Glomerular visceral epithelial cell (primary cell): ENCODE measurements around the gene ZNF710.
"Not testable (repeated sequence)": the region's sequence is repeated elsewhere in the genome, so short reads cannot be mapped to it uniquely, and the experiment has no call there.

Experiments used
- DNase-seq: peaks from one replicate; pipeline ENCODE4 v3.0.0-alpha.2; 2016; ENCODE audit errors: extremely low spot score

ZNF710 gene

DNA sequence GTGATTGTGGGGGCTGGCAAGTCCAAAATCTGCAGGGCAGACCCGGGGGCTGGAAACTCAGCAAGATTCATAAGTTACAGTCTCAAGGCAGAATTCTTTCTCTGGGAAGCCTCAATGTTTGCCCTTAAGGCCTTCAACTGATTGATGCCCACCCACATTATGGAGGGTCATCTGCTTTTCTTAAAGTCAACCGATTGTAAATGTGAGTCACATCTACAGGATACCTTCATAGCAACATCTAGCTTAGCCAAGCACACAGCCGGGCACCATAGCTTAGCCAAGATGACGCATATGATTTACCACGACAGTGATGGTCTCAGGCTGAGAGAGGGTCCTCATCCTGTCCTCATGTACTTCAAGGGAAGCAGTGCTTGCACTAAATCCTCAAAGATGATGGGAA lies 57.7 kb downstream of the ZNF710 start:
- DNase-seq: no peak

DNA sequence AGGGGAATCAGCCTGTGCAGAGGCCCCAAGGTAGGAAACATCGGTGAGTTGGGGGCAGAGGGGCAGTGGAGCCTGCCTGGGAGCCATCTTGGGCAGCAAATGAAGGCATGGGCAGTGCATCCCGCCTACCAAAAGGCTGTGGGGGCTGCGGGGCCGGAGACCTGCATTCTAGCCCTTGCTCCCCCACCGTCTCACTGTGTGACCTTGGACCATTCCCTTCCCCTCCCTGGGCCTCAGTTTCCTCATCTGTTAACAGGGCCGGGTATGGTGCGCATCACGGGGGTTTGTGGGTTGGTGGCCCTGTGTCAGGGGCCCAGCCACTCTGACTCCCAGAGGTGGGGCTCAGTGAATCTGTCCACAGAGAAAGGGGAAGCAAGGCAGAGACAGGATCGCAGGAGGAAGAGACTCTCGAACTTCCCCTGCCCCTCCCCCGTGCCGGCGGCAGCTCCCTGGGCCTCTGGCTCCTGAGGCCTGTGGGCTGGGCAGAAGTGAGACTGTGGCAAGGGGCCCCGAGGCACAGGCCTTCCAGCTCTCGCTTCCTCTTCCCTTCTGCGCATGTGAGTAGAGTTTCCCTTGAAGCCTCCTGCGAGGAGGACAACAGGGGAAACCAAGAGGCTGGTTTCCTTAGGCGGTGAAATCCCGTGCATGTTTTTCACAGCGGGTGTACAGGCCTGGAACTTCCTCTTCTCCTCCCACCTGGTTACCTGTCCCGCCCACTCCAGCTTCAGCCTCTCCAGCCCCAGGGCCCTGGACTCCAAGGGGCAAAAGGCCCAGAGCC lies 58.3 kb downstream of the ZNF710 start:
- DNase-seq: no peak

DNA sequence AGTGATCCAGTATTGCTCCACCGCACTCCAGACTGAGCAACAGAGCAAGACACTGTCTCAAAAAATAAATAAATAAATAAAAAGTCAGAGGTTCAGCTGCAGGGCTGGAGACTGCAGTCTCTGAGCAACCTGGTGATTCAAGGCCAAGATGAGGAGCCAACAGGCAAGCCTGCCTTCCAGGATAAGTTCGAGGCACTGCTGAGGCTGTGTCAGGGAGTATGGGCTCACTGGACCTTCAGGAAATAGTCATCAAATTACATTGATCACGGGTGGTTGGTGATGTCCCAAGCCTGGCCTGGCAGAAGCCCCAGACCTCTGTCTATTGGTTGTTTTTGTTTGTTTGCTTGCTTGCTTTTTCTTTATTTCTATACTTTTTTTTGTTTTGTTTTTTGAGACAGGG lies 59.7 kb downstream of the ZNF710 start:
- no peak for DNase-seq

DNA sequence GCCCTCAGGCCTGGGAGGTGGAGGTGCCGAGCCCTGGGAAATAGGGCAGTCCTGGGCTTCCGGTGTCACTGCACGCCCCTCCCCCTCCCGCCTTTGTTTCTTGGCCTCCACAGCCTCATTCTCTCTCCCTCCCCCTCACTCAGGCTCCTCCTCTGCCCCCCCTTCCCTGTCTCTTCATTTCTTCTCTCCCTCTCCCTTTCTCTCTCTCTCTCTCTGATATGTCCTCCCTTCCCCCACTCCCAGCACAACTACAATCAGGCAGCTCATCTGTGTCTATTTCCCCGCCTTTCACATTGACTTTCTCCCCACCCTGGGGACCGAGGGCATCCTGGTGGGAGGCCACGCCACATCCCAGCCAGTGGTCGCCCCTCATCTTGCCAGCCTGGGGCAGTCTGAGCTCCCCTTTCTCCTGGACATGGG lies 60.9 kb downstream of the ZNF710 start:
- no peak for DNase-seq

DNA sequence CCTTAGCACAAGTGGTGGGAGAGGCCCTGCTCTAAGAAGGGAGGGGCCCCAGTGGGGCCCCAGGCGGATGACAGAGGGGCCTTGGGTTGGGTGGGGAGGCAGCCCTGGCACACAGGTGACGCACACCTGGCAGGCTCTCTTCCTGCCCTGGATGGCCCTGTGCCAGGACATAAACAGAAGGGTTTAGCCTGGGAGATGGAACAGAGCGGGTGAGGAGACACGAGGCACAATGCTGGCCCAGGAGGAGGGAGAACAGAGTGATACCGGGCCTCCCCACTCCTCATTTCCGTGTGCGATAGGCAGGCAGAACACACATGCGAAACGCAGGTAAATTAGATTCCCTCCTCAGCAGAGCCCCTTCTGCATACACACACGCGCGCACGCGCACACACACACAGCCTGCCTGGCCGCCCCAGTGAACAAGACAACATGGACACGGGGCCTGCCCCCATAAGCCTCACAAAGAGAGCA lies 61.4 kb downstream of the ZNF710 start:
- DNase-seq: no peak

DNA sequence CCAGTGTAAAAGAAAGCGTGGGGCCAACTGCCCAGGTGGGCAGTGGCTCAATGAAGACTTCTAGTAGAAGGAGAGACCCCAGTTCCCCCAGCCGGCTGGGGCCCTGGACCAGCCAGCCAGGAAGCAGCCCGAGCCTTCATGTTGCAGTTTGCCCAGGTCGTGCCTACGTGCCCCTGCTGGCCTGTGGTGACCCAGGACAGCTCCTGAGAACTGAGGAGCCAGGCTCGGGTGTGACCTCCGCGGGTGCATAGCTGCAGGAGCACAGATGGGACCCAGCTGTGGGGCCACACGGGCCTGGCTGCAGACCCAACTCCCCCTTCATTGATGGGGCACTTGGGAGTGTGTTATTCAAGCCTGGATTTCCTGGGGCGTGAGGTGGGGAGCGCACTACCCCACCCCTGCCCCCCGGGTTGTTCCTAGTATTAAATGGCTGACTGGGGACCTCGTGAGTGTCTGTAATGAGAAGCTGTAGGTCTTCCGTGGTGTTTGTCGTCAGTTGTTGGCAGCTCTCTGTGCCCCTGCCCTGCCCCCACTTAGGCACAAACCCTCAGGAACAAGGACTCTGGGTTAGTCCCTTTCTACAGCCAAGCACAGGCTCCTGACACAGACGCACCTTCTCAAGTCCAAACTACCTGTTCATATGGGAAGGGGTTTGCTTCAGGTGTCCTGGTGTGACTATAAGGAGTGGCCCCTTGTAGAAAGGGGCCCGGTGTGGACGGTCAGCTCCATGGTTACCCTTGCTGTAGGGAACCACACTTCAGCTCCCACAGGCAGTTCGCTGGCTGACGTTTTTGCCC lies 62.0 kb downstream of the ZNF710 start:
- no peak for DNase-seq

DNA sequence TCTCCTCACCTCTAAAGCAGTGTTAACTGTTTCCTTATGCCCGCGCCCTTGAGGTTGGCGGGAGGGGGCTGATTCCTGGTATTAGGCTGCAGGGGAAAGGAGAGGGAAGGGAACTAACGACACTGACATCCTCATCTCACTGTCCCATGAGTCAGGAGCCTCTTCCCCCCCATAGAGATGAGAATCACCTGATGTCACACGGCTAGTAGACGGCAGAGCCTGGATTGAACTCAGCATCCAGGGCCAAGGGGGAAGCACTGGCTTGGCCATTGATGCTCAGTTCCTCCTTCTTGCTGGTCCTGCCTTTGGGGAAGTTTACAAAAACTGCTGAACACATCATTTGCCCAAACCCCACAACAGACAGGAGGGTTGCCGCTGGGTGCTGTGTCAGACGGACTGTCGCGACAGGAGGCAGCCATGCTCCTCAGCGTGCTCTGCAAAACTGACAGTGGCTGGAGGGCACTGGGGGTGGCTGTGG lies 62.7 kb downstream of the ZNF710 start:
- DNase-seq: no peak

DNA sequence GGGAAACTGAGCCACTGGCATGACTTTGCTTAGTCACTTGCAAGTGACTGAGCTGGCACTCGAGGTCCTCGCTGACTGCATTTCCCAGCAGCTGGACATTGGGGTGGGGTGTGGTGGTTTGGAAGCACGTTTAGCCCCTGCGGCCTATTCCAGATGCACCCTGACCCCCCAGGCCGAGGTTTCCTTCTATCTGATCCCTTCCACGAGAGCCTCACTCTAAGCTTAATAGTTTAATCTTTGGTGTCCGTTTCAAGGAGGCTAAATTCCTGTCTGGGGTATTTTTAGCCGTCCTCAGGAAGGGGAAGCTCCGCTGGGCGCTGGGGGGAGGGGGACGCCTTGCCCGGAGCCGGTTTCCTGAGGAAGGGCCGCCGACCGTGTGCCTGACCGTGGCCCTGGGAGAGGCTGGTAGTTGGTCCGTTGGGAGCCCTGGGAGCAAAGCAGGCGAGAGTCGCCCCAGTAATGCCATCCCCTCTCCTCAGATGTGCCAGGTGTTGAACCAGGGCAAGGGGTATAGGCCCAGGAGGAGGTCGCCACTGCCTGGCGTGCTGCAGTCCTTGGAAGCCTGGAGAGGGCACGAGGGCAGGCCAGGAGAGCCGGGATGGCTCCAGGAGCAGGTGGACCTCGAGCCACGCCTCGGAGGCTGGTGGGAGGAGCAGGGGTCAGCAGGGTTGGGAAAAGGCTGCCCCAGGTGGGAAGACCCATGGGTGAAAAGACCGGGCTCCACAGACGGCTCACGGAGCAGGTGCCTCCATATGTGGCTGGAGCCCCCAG lies 64.0 kb downstream of the ZNF710 start:
- DNase-seq: no peak

DNA sequence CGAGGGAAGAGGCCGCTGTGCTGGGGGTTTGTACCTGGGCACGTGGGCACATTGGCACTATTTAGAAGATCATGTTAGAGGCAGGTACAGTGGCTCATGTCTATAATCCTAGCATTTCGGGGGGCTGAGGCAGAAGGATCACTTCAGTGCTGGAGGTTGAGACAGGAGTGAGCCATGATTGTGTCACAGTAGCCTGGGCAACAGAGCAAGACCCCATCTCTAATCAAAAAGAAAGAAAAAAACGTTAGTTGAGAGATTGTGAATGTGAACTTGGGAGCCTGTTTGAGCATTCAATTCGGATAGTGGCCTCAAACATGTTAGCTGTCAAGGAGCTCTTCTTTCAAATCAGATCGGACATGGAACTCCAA lies 64.5 kb downstream of the ZNF710 start:
- no peak for DNase-seq

DNA sequence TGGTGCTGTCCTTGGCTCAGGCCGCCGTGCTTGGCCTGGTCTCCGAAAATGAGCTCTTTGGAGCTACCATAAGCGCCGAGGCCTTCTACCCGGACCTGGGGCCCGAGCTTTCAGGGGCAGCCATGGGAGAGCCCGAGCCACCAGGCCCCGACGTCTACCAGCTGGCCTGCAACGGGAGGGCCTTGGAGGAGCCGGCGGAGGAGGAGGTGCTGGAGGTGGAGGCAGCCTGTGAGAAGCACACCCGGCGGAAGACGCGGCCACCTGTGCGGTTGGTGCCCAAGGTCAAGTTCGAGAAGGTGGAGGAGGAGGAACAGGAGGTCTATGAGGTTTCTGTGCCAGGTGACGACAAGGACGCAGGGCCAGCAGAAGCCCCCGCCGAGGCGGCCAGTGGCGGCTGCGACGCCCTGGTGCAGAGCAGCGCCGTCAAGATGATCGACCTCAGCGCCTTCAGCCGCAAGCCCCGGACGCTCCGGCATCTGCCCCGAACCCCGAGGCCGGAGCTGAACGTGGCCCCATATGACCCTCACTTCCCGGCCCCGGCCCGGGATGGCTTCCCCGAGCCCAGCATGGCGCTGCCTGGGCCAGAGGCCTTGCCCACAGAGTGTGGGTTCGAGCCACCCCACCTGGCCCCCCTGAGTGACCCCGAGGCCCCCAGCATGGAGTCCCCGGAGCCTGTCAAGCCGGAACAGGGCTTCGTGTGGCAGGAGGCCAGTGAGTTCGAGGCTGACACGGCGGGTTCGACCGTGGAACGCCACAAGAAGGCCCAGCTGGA lies 66.2 kb downstream of the ZNF710 start:
- no peak for DNase-seq

DNA sequence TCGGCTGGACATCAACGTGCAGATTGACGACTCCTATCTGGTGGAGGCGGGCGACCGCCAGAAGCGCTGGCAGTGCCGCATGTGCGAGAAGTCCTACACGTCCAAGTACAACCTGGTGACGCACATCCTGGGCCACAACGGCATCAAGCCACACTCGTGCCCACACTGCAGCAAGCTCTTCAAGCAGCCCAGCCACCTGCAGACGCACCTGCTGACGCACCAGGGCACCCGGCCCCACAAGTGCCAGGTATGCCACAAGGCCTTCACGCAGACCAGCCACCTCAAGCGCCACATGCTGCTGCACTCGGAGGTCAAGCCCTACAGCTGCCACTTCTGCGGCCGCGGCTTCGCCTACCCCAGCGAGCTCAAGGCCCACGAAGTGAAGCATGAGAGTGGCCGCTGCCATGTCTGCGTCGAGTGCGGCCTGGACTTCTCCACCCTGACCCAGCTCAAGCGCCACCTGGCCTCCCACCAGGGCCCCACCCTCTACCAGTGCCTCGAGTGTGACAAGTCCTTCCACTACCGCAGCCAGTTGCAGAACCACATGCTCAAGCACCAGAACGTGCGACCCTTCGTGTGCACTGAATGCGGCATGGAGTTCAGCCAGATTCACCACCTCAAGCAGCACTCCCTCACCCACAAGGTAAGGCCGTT lies 67.0 kb downstream of the ZNF710 start:
- no peak for DNase-seq

DNA sequence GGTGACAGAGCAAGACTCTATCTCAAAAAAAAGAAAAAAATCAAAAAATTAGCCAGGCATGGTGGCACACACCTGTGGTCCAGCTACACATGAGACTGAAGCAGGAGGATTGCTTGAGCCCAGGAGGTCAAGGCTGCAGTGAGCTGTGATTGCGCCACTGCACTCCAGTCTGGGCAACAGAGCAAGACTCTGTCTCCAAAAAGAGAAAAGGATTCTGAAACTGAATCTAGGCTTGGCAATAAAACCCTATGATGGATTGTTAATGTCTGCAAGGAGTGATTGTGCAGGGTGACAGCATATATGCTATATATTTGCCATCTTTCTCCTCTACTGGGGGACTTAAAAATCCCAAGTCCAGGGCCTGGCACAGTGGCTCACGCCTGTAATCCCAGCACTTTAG lies 69.5 kb downstream of the ZNF710 start:
- not testable (repeated sequence) for DNase-seq

DNA sequence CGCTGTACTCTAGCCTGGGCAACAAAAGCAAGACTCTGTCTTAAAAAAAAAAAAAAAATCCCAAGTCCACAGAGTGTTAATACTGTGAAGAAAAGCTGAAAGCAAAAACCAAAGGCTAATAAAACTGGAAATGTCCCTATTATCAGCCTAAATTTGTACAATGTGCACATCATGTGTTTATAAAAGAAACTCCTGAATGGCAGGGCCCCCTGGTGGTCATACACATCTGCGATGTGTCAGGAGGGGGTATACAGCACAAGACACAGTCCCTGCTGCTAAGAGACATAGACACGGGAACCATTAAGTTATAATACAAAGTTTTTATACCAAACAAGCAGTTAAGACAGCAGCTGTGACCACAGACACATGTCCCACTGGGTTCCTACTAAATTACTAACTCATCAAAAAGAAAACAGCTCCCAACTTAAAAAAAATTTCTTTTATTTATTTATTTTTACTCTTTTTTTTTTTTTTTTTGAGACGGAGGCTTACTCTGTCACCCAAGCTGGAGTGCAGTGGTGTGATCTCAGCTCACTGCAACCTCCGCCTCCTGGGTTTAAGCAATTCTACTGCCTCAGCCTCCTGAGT lies 70.2 kb downstream of the ZNF710 start:
- DNase-seq: peak; percentile 77

DNA sequence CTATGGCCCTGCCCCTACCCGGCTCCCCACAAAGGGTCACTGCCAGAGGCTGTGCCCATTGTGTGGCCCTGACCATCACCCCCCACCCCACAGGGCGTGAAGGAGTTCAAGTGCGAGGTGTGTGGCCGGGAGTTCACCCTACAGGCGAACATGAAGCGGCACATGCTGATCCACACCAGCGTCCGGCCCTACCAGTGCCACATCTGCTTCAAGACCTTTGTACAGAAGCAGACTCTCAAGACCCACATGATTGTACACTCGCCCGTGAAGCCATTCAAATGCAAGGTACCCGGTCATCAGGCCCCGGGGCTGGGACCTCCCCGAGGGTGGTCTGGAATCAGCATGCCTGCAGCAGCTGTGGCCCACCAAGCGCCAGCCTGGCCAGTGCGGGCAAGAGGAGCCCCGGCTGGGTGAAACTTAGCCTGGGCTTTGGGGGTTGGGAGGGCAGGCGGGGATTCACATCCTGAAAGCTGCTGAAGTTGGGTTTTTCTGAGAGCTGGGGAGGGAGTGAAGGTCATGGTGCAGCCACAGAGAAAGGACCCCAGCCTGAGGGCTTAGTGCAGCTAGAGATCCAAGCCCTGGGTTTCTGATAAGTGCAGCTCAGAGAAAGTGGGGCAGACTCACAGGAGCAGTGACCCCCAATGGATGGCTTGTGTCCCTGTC lies 72.0 kb downstream of the ZNF710 start:
- DNase-seq: no peak

DNA sequence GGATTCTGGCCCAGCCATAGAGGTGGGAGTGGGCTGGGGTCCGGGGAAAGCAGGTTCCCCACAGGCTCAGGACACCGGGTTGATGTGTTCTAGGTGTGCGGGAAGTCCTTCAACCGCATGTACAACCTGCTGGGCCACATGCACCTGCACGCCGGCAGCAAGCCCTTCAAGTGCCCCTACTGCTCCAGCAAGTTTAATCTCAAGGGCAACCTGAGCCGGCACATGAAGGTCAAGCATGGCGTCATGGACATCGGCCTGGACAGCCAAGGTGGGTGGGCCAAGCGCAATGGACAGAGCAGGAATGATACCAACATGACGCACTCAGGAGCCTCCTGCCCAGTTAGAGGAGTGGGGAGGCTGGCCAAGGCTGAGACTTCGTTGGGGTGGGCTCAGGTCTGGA lies 72.9 kb downstream of the ZNF710 start:
- DNase-seq: no peak

DNA sequence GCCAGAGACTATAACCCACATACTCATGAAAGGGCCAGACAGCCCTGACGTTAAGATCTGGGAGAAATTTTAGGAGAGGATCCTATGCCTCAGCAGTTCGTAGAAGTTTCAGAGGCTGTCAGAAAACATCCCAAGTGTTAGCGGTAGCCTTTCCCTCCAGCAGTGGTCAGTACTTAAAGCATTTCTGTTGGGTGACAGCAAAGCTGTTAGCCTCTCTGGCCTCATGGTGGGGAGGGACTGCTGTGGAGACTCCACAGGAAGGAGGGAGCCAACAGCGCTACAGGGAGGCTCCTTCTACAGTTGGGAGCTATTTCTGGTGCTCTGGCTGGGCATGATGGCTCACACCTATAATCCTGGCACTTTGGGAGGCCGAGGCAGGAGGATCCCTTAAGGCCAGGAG lies 73.8 kb downstream of the ZNF710 start:
- no peak for DNase-seq

DNA sequence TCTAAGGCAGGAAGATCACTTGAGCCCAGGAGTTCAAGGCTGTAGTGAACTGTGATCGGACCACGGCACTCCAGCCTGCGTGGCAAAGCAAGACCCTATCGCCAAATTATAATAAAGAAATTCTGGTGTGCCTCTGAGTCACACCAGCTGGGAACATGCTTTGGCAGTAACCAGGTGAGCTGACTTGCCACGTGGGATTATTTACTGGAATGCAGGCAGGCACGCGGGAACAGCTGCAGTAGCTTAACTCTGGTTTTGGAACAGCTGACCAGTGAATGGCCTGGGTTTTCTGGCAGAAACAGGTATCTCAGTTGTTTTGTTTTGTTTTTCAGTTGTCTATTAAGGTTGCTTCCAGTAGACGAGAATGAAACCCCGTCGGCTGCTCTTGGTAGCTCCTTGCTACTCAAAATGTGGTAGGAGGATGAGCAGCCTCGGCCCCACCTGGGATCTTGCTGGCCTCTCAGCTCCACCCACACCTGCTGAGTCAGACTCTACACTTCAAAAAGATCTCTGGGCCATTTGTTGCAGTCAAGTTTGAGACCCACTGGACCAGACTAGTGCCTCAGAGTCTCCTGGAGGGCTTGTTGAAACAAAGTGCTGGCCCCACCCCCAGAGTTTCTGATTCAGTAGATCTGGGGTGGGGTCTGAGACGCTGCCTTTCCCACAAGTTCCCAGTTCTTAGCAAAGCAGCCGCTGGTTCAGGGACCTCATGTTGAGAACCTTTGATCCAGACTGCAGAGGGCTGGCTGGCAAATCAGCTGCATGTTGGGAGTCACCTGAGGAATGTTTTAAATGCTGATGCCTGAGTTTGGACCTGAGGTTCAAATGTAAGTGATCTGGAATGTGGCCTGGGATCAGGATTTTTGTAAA lies 74.5 kb downstream of the ZNF710 start:
- no peak for DNase-seq

DNA sequence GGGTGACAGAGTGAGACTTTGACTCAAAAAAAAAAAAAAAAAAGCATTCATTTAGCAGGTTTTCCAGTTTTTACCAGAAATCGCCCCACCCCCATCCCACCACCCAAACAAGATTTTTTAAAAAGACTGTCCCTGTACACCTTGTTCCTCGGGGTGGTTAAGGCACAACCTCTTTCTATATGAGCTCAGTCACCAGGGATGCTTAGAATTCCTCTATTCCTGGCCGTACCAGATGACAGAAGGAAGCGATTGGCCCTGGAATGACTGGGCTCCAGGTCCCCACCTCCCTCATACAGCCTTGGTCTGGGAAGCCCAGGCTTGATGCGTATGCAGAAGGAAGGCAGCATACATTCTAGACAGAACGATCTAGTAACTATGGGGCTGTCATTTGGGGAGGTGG lies 75.6 kb downstream of the ZNF710 start:
- DNase-seq: no peak

DNA sequence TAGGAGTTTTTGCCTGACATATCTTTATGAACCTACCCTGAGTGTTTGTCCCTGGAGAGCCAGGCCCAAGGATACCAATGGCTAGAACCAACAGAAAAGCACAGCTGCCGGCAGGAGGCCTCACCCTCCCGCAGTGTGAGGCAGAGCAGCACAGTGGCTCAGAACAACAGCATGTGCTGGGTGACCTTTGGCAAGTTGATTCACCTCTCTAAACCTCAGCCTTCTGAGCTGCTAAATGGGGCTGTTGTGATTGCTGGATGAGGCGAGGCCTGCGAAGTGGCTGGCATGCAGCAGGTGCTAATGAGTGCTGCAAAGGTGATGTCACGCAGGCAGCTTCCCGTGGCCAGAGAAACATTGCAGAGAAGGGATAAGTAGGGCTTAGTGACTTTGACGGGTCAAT lies 77.8 kb downstream of the ZNF710 start:
- DNase-seq: no peak
